BLaER1 treated with 17β-estradiol and CSF1 and Interleukin-3, amounts not matched to agents 10 nM and 100 nM (cell line): ENCODE measurements around the gene NUP98.

Experiments used
- H3K27ac ChIP-seq, 11 experiments: shearing (Covaris generic); formaldehyde crosslinking; 2 replicates each; pipeline ENCODE4 v1.8.1; 2022
- H3K27me3 ChIP-seq, 11 experiments: shearing (Covaris generic); formaldehyde crosslinking; 2 replicates each; pipeline ENCODE4 v1.8.1; 2022
- H3K36me3 ChIP-seq, 11 experiments: shearing (Covaris generic); formaldehyde crosslinking; 2 replicates each; pipeline ENCODE4 v1.8.1; 2022
- H3K4me1 ChIP-seq, 10 experiments: shearing (Covaris generic); formaldehyde crosslinking; 2 replicates each; pipeline ENCODE4 v1.8.1; 2022
- H3K4me2 ChIP-seq, 11 experiments: shearing (Covaris generic); formaldehyde crosslinking; 2 replicates each; pipeline ENCODE4 v1.8.1; 2022
- H3K4me3 ChIP-seq, 10 experiments: shearing (Covaris generic); formaldehyde crosslinking; 2 replicates each; pipeline ENCODE4 v1.8.1; 2022
- H3K9ac ChIP-seq, 11 experiments: shearing (Covaris generic); formaldehyde crosslinking; 2 replicates each; pipeline ENCODE4 v1.8.1; 2022
- H3K9me3 ChIP-seq, 11 experiments: shearing (Covaris generic); formaldehyde crosslinking; replicated peaks in 1 of 11; 2 replicates each; pipeline ENCODE4 v1.8.1; 2022
- H4K20me1 ChIP-seq, 11 experiments: shearing (Covaris generic); formaldehyde crosslinking; 2 replicates each; pipeline ENCODE4 v1.8.1; 2022
- Cebpa-rat ChIP-seq, 11 experiments: shearing (Covaris generic); IDR thresholded peaks; 2 replicates each; pipeline ENCODE4 v1.8.1; 2022

Gene NUP98

DNA sequence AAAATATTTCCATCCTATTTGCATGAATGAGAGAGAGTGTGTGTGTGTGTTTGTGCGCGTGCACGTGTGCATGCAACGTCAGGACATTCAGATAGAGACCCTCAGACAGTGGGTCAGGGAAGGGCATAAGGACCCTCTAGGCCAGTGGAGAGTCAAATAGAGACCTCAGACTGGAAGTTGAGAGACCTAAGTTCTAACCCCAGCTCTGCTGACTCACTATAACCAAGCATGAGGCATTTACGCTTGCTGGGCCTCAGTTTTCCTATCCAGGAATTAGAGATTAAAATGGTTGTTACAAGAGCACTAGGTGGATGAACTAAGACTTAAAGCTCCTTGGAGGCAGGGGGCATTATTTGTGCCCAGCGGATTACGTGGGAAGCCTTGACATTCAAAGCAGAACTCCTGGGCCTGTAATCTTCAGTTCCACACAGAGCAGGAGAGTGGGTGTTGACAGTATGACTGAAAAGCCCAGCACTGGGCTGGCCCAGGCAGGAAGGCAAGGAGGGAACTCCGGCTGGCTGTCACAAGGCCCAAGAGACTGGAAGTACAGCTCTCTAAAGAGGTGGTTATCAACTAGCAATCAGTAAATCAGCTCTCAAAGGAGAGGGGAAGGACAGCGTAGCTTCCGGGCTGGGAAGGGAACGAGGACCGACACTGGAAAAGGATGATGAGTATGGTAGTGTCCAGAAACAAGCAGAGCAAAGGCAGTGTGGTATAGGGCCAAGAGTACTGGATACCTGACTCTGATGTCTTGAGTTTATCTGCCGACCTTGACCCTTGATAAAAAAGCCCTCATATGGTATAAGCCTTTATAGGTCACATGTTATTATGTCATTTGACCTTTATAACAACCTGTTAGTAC is 34.3 kb upstream of the NUP98 start:
- no peaks in the 10 kb centered on the region for H3K27me3 ChIP-seq
- TF ChIP-seq Cebpa-rat (IDR thresholded peaks at IDR 0.05): no peak
- H3K9me3 ChIP-seq: no peaks in the 10 kb centered on the region
- peaks cover 46 to 100% (median 74%) of the 10 kb centered on the region in 10 experiments for H3K4me1 ChIP-seq
- peak overlapping the region in 10 of 11 experiments; percentile 14 to 100 (median 94); a peak in 16 of 22 replicates for H3K4me2 ChIP-seq
- peaks cover 64 to 97% (median 81%) of the 10 kb centered on the region in 11 experiments for H3K36me3 ChIP-seq
- peak overlapping the region in 2 of 10 experiments; percentile 18 to 31; a peak in 3 of 20 replicates for H3K4me3 ChIP-seq
- H3K27ac ChIP-seq: peak overlapping the region; percentile 1 to 96 (median 58); a peak in 18 of 22 replicates
- peaks cover 69 to 100% (median 86%) of the 10 kb centered on the region in 11 experiments; a peak in 21 of 22 replicates for H4K20me1 ChIP-seq
- H3K9ac ChIP-seq: peak overlapping the region in 8 of 11 experiments; percentile 2 to 99 (median 42); a peak in 11 of 22 replicates

- Histone ChIP-seq H3K4me1 (peaks cover 37 to 100% (median 69%) of the 10 kb centered on the region in 10 experiments), H3K27ac (peak overlapping the region in 10 of 11 experiments; percentile 1 to 96 (median 74); a peak in 16 of 22 replicates), H3K9ac (peak overlapping the region in 7 of 11 experiments; percentile 2 to 99 (median 43); a peak in 8 of 22 replicates), H3K4me2 (peak overlapping the region in 10 of 11 experiments; percentile 4 to 100 (median 94); a peak in 16 of 22 replicates), H3K4me3 (peak overlapping the region in 2 of 10 experiments; percentile 18 to 31; a peak in 3 of 20 replicates), H3K36me3 (peaks cover 73 to 99% (median 89%) of the 10 kb centered on the region in 11 experiments), H3K27me3 (no peaks in the 10 kb centered on the region), H4K20me1 (peaks cover 70 to 100% (median 90%) of the 10 kb centered on the region in 11 experiments; a peak in 21 of 22 replicates), H3K9me3 (no peaks in the 10 kb centered on the region)
- no peak for TF ChIP-seq Cebpa-rat (IDR thresholded peaks at IDR 0.05)
Observed at GRCh38 chr11:3830730-3831129, 33.4 kb upstream of the NUP98 start.

DNA sequence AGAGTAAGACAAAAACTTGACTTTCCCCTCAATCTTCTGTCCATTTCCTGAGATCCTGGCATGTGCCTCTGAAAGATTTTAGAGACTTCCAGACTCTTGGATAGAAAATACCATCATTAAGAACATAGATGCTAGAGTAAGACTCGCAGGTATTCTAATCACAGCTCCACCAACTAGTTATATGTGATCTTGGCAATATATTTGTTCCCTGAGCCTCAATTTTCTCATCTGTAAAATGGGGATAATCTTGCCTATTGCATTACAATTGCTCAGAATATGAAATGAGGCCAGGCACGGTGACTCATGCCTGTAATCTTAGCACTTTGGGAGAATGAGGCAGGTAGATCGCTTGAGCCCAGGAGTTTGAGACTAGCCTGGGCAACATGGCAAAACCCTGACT is 32.7 kb upstream of the NUP98 start:
- Histone ChIP-seq H3K27ac (peak overlapping the region in 4 of 11 experiments; percentile 8 to 96 (median 94); a peak in 4 of 22 replicates), H3K27me3 (no peaks in the 10 kb centered on the region), H3K9ac (peak overlapping the region in 2 of 11 experiments; percentile 67 to 99; a peak in 3 of 22 replicates), H3K36me3 (peaks cover 78 to 100% (median 93%) of the 10 kb centered on the region in 11 experiments), H3K4me3 (0 out of 20 replicates have a peak overlapping the region, but pooled peaks of 1 of the 10 experiments have one; percentile 18), H4K20me1 (peaks cover 64 to 100% (median 95%) of the 10 kb centered on the region in 11 experiments; a peak in 21 of 22 replicates), H3K4me2 (peak overlapping the region in 5 of 11 experiments; percentile 92 to 100 (median 98); a peak in 8 of 22 replicates), H3K9me3 (no peaks in the 10 kb centered on the region), H3K4me1 (peaks cover 31 to 100% (median 65%) of the 10 kb centered on the region in 10 experiments)
- TF ChIP-seq Cebpa-rat (IDR thresholded peaks at IDR 0.05): no peak

DNA sequence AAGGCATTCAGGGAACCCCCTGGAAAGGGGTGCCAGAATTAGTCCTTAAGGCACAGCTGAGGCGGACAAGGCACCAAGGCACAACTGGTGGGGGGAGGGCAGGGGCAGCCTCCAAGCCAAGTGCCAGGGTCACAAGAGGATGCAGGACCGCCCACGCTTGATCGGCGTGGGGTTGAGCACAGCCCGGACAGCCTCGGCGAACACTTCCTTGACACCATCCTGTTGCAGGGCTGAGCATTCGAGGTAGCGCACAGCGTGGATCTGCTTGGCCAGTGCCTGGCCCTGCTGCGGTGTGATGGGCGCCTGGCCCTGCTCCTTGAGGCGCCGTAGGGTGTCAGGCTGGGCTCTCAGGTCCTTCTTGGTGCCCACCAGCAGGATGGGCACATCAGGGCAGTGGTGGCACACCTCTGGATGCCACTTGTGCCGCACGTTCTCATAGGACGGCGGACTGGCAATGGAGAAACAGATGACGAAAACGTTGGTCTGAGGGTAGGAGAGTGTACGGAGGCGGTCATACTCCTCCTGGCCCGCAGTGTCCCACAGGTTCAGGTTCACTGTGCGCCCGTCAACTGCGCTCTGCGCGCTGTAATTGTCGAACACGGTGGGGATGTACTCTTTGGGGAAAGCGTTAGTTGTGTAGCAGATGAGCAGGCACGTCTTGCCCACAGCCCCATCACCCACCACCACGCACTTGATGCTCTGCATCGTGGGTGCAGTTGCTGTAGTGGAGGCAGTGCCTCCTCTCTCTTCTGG is 30.3 kb upstream of the NUP98 start:
- peaks cover 62 to 90% (median 83%) of the 10 kb centered on the region in 11 experiments for H3K36me3 ChIP-seq
- no peak overlapping the region for H3K4me3 ChIP-seq
- no peaks in the 10 kb centered on the region for H3K9me3 ChIP-seq
- H3K4me1 ChIP-seq: peaks cover 14 to 100% (median 54%) of the 10 kb centered on the region in 10 experiments; a peak in 19 of 20 replicates
- H4K20me1 ChIP-seq: peaks cover 42 to 97% (median 77%) of the 10 kb centered on the region in 11 experiments; a peak in 21 of 22 replicates
- H3K27me3 ChIP-seq: no peaks in the 10 kb centered on the region
- peak overlapping the region in 3 of 11 experiments; percentile 23 to 62 (median 42); a peak in 6 of 22 replicates for H3K4me2 ChIP-seq
- TF ChIP-seq Cebpa-rat (IDR thresholded peaks at IDR 0.05): no peak
- 0 out of 22 replicates have a peak overlapping the region, but pooled peaks of 2 of the 11 experiments have one; percentile 22 to 35 for H3K9ac ChIP-seq
- H3K27ac ChIP-seq: peak overlapping the region in 2 of 11 experiments; percentile 11 to 46; a peak in 2 of 22 replicates

- Histone ChIP-seq H3K9ac (peak overlapping the region in 3 of 11 experiments; percentile 5 to 35 (median 23); a peak in 3 of 22 replicates), H3K4me1 (peaks cover 9 to 97% (median 45%) of the 10 kb centered on the region in 10 experiments; a peak in 19 of 20 replicates), H3K27me3 (no peaks in the 10 kb centered on the region), H4K20me1 (peaks cover 34 to 88% (median 68%) of the 10 kb centered on the region in 11 experiments; a peak in 21 of 22 replicates), H3K36me3 (peaks cover 56 to 81% (median 74%) of the 10 kb centered on the region in 11 experiments), H3K27ac (peak overlapping the region in 3 of 11 experiments; percentile 11 to 46 (median 39); a peak in 5 of 22 replicates), H3K4me2 (peak overlapping the region in 3 of 11 experiments; percentile 23 to 62 (median 39); a peak in 7 of 22 replicates), H3K4me3 (no peak overlapping the region), H3K9me3 (no peaks in the 10 kb centered on the region)
- TF ChIP-seq Cebpa-rat (IDR thresholded peaks at IDR 0.05): no peak
Observed at GRCh38 chr11:3826721-3827120, 29.4 kb upstream of the NUP98 start.

DNA sequence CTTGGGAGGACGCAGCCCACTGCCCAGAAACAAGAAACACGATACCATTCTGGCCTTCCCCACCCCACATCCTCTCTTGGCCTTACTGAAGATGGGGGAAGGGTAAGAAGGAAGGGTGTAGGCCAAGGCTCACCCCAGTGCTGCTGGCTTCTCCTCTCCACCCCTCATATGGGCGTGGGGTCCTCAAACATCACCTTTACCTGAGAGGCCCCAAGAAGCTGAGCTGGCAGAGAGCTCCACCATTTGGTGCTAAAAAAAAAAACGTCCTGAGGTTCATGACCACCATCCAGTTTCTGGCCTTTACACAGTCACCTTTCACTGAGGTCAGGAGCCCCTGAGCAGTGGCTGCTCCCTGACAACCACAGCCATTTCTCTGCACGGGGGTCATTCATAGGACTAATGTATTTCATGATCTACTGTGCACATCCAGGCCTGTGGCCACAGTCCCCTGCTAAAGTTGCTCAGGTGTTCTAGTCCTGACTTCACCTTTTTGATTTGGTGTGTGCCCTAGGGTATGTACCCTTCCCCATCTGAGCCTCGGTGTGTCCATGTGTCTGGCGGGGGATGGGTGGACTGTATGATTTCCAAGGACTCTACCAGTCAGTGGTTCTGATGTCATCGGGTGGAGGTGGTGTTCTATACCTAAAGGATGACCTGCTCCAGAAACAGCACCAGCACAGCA is 28.3 kb upstream of the NUP98 start:
- TF ChIP-seq Cebpa-rat (IDR thresholded peaks at IDR 0.05): no peak
- H3K4me1 ChIP-seq: peaks cover under 1 to 92% (median 34%) of the 10 kb centered on the region in 10 experiments; a peak in 17 of 20 replicates
- H3K27me3 ChIP-seq: no peaks in the 10 kb centered on the region
- no peak overlapping the region for H3K9ac ChIP-seq
- peaks cover 54 to 70% (median 65%) of the 10 kb centered on the region in 11 experiments for H3K36me3 ChIP-seq
- no peak overlapping the region for H3K4me3 ChIP-seq
- H3K4me2 ChIP-seq: peak overlapping the region in 5 of 11 experiments; percentile 12 to 62 (median 33); a peak in 7 of 22 replicates
- peak overlapping the region in 3 of 11 experiments; percentile 2 to 40 (median 26); a peak in 6 of 22 replicates for H3K27ac ChIP-seq
- H3K9me3 ChIP-seq: no peaks in the 10 kb centered on the region
- peaks cover 23 to 77% (median 57%) of the 10 kb centered on the region in 11 experiments; a peak in 21 of 22 replicates for H4K20me1 ChIP-seq

DNA sequence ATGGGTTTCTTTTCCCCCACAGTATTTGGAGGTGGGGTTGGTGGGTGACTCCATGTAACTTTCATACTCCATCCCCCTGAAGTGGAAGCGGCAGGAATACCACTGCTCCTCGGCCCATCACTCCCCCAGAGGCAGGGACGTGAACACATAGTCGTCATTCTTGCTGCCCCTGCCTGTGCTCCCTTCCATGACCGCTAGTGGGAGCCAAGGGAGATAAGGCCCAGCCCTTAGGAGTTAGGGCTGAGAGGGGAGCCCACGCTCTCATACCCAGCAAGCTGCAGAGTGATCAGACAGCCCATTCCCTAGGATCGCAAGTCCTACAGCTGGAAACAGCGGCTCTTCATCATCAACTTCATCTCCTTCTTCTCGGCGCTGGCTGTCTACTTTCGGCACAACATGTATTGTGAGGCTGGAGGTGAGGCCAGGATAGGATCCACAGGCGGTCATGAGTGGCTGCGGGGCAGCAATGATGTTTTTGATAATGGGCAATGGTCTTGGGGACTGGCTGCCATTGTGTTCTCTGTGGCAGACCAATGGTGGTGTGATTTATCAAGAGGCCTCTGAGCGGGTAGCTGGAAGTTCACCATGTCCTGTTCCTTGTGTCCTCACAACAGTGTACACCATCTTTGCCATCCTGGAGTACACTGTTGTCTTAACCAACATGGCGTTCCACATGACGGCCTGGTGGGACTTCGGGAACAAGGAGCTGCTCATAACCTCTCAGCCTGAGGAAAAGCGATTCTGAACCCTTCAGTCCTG is 27.5 kb upstream of the NUP98 start:
- H3K27me3 ChIP-seq: no peaks in the 10 kb centered on the region
- no peak overlapping the region for H3K4me3 ChIP-seq
- H3K4me1 ChIP-seq: peaks cover 0 to 85% (median 27%) of the 10 kb centered on the region in 10 experiments; a peak in 13 of 20 replicates
- peaks cover 47 to 68% (median 58%) of the 10 kb centered on the region in 11 experiments for H3K36me3 ChIP-seq
- H3K9ac ChIP-seq: no peak overlapping the region
- peaks cover 23 to 70% (median 50%) of the 10 kb centered on the region in 11 experiments; a peak in 21 of 22 replicates for H4K20me1 ChIP-seq
- TF ChIP-seq Cebpa-rat (IDR thresholded peaks at IDR 0.05): no peak
- peak overlapping the region in 5 of 11 experiments; percentile 12 to 62 (median 33); a peak in 7 of 22 replicates for H3K4me2 ChIP-seq
- H3K9me3 ChIP-seq: no peaks in the 10 kb centered on the region
- H3K27ac ChIP-seq: peak overlapping the region in 3 of 11 experiments; percentile 2 to 40 (median 26); a peak in 5 of 22 replicates
